Measurements from ENCODE around the gene ZBTB5. TPM values are rescaled to one million over a fixed set of nuclear protein-coding genes. Genes with fewer than 3 reads are reported as not detected.

ZBTB5 gene
- total and polyA plus RNA-seq, 4 donors, result 3.2 to 21.9 (median 8.3) TPM

- ATAC-seq (ENCODE audit: insufficient read depth, low FRiP score), result no peak
- TF ChIP-seq CTCF (IDR thresholded peaks at IDR 0.05; ENCODE audit: control extremely low read depth, extremely low read depth), result no peak
- Histone ChIP-seq H3K4me3 (no peak overlapping the region), H3K9ac (ENCODE audit: insufficient read depth in 1 of 2, low read length in 2 of 2) (no peak overlapping the region), H3K36me3 (ENCODE audit: control insufficient read depth in 4 of 4, insufficient read depth in 4 of 4, low read length in 4 of 4) (peaks cover 4 to 18% (median 15%) of the 10 kb centered on the region in 4 donors), H3K4me1 (ENCODE audit: control insufficient read depth in 5 of 5, insufficient read depth in 5 of 5, low read length in 5 of 5) (no peaks in the 10 kb centered on the region), H3K27me3 (ENCODE audit: control insufficient read depth in 3 of 3, insufficient read depth in 3 of 3, low read length in 2 of 3) (no peaks in the 10 kb centered on the region), H3K27ac (ENCODE audit: low read depth in 1 of 2, low read length in 1 of 2) (no peak overlapping the region), H3K9me3 (ENCODE audit: control insufficient read depth in 4 of 4, insufficient read depth in 3 of 4, low read length in 3 of 4) (no peaks in the 10 kb centered on the region)
- no peak for DNase-seq
- 93 to 98% methylated on average over 3 of the region's 3 CpGs for WGBS, 2 donors
These were observed 43.6 kb upstream of the ZBTB5 start for GRCh38 chr9:37508834-37509206.

GRCh38 chr9:37508135-37508833 is 43.0 kb upstream of the ZBTB5 start:
- H3K9me3 ChIP-seq (ENCODE audit: control insufficient read depth in 4 of 4, insufficient read depth in 3 of 4, low read length in 3 of 4), result no peaks in the 10 kb centered on the region
- H3K27me3 ChIP-seq (ENCODE audit: control insufficient read depth in 3 of 3, insufficient read depth in 3 of 3, low read length in 2 of 3), result no peaks in the 10 kb centered on the region
- no peaks in the 10 kb centered on the region for H3K4me1 ChIP-seq (ENCODE audit: control insufficient read depth in 5 of 5, insufficient read depth in 5 of 5, low read length in 5 of 5)
- no peak for TF ChIP-seq CTCF (IDR thresholded peaks at IDR 0.05; ENCODE audit: control extremely low read depth, extremely low read depth)
- H3K4me3 ChIP-seq, result no peak overlapping the region
- no peak for DNase-seq
- no peak overlapping the region for H3K27ac ChIP-seq (ENCODE audit: low read depth in 1 of 2, low read length in 1 of 2)
- H3K36me3 ChIP-seq (ENCODE audit: control insufficient read depth in 4 of 4, insufficient read depth in 4 of 4, low read length in 4 of 4), result peaks cover 9 to 20% (median 17%) of the 10 kb centered on the region in 4 donors
- 91 to 92% methylated on average over 5 of the region's 5 CpGs for WGBS, 2 donors
- ATAC-seq (ENCODE audit: insufficient read depth, low FRiP score), result no peak
- H3K9ac ChIP-seq (ENCODE audit: insufficient read depth in 1 of 2, low read length in 2 of 2), result no peak overlapping the region

GRCh38 chr9:37507566-37508134 is 42.4 kb upstream of the ZBTB5 start:
- Histone ChIP-seq H3K4me3 (no peak overlapping the region), H3K27me3 (ENCODE audit: control insufficient read depth in 3 of 3, insufficient read depth in 3 of 3, low read length in 2 of 3) (no peaks in the 10 kb centered on the region), H3K27ac (ENCODE audit: low read depth in 1 of 2, low read length in 1 of 2) (no peak overlapping the region), H3K9ac (ENCODE audit: insufficient read depth in 1 of 2, low read length in 2 of 2) (no peak overlapping the region), H3K36me3 (ENCODE audit: control insufficient read depth in 4 of 4, insufficient read depth in 4 of 4, low read length in 4 of 4) (peaks cover 13 to 24% (median 20%) of the 10 kb centered on the region in 4 donors), H3K9me3 (ENCODE audit: control insufficient read depth in 4 of 4, insufficient read depth in 3 of 4, low read length in 3 of 4) (no peaks in the 10 kb centered on the region), H3K4me1 (ENCODE audit: control insufficient read depth in 5 of 5, insufficient read depth in 5 of 5, low read length in 5 of 5) (no peaks in the 10 kb centered on the region)
- ATAC-seq (ENCODE audit: insufficient read depth, low FRiP score) (no peak), DNase-seq (no peak)
- TF ChIP-seq CTCF (IDR thresholded peaks at IDR 0.05; ENCODE audit: control extremely low read depth, extremely low read depth), result no peak
- 94 to 96% methylated on average over 11 of the region's 11 CpGs for WGBS, 2 donors

All from lung (tissue), 12 donors.